Fibroblast of lung (primary cell): ENCODE results near the gene FANK1. TPM values are rescaled to one million over a fixed set of nuclear protein-coding genes. Genes with fewer than 3 reads are reported as not detected.

Experiments
- DNase-seq, 2 donors: peaks; one replicate each; pipeline versions ENCODE4 v3.0.0 to v3.0.0-alpha.2; 2010; ENCODE audit warnings: low read depth in 2 of 2
- H2AFZ ChIP-seq: 2 replicates; pipeline ENCODE4 v1.5.1; 2012; ENCODE audit warnings: low read length, control low read depth, inconsistent platforms
- H3K27ac ChIP-seq: 2 replicates; pipeline ENCODE4 v1.5.1; 2011; ENCODE audit warnings: low read length, control low read depth; ENCODE audit not compliant: insufficient read depth
- H3K27me3 ChIP-seq: 2 replicates; pipeline ENCODE4 v1.5.1; 2011; ENCODE audit warnings: mild to moderate bottlenecking, low read length; ENCODE audit not compliant: control insufficient read depth, insufficient read depth
- H3K36me3 ChIP-seq: 2 replicates; pipeline ENCODE4 v1.5.1; 2011; ENCODE audit warnings: low read length; ENCODE audit not compliant: control insufficient read depth, insufficient read depth
- H3K4me1 ChIP-seq: 2 replicates; pipeline ENCODE4 v1.5.1; 2011; ENCODE audit warnings: low read length; ENCODE audit not compliant: control insufficient read depth, insufficient read depth; ENCODE audit errors: extremely low read depth
- H3K4me2 ChIP-seq: 2 replicates; pipeline ENCODE4 v1.5.1; 2011; ENCODE audit warnings: low read length, control low read depth; ENCODE audit not compliant: insufficient read depth; ENCODE audit errors: extremely low read depth
- H3K4me3 ChIP-seq, 4 experiments: fragments of 200-600 bp in 1 of 4; sonication (generic) in 1 of 4; replicated peaks in 1 of 4; 2 replicates each; pipeline ENCODE4 v1.5.1; 2011 to 2016; ENCODE audit warnings: low read length in 4 of 4, low read depth in 3 of 4, mild to moderate bottlenecking in 3 of 4, control low read depth in 2 of 4, inconsistent platforms in 1 of 4, mixed read lengths in 1 of 4; ENCODE audit not compliant: insufficient read depth in 1 of 4; ENCODE audit errors: control extremely low read depth in 1 of 4
- H3K79me2 ChIP-seq: 2 replicates; pipeline ENCODE4 v1.5.1; 2012; ENCODE audit warnings: mild to moderate bottlenecking, low read length, inconsistent platforms; ENCODE audit not compliant: control insufficient read depth, insufficient read depth
- H3K9ac ChIP-seq: 2 replicates; pipeline ENCODE4 v1.5.1; 2011; ENCODE audit warnings: mild to moderate bottlenecking, low read length, control low read depth; ENCODE audit not compliant: insufficient read depth
- H3K9me3 ChIP-seq: 2 replicates; pipeline ENCODE4 v1.5.1; 2012; ENCODE audit warnings: low read depth, low read length; ENCODE audit not compliant: control insufficient read depth, insufficient read depth
- H4K20me1 ChIP-seq: 2 replicates; pipeline ENCODE4 v1.5.1; 2011; ENCODE audit warnings: low read length; ENCODE audit not compliant: control insufficient read depth, insufficient read depth; ENCODE audit errors: extremely low read depth
- CTCF ChIP-seq, 2 donors: IDR thresholded peaks in 1 of 2; conservative IDR thresholded peaks in 1 of 2; 1 replicate in 1 of 2; 2 replicates in 1 of 2; pipeline ENCODE4 v1.5.1; 2011 to 2012; ENCODE audit warnings: low read length in 2 of 2, control low read depth in 1 of 2, inconsistent platforms in 1 of 2, low read depth in 1 of 2, mild to moderate bottlenecking in 1 of 2
- EZH2 ChIP-seq: IDR thresholded peaks from 2 replicates; pipeline ENCODE4 v1.5.1; 2012; ENCODE audit warnings: low read length, control low read depth, mild to moderate bottlenecking; ENCODE audit errors: missing control alignments
- polyA plus RNA-seq, 2 donors: library from polyadenylated mRNA; depleted of rRNA in 1 of 2; stranded (reverse) in 1 of 2; unstranded in 1 of 2; fragments of >200 nt; gene quantifications; 2 replicates each; pipeline ENCODE4 v1.2.1, GENCODE V29; 2011 to 2012; ENCODE audit warnings: missing spikeins in 1 of 2
- total RNA-seq: library from RNA; depleted of rRNA; stranded (reverse); fragments of >200 nt; gene quantifications from 2 replicates; pipeline ENCODE4 v1.2.1, GENCODE V29; 2014

FANK1 gene
- total and polyA plus RNA-seq, 2 donors (not counting 1 experiment from before 2014, with no cell fraction given) = 0.83 to 4.4 TPM

- no peak overlapping the region for H3K4me3 ChIP-seq
- H3K9ac ChIP-seq = no peak overlapping the region
- no peaks in the 10 kb centered on the region for H4K20me1 ChIP-seq
- TF ChIP-seq CTCF (conservative IDR thresholded peaks at IDR 0.05 in 1 of 2, IDR thresholded peaks at IDR 0.05 in 1 of 2; ENCODE audit: low read depth in 1 of 2, low read length in 2 of 2) = no peak
- no peak for TF ChIP-seq EZH2
- H3K79me2 ChIP-seq = no peaks in the 10 kb centered on the region
- no peak for DNase-seq
- H3K9me3 ChIP-seq = no peaks in the 10 kb centered on the region
- peaks cover 3% of the 10 kb centered on the region for H3K4me1 ChIP-seq
- no peak overlapping the region for H3K4me2 ChIP-seq
- H3K36me3 ChIP-seq = no peaks in the 10 kb centered on the region
- no peak overlapping the region for H2AFZ ChIP-seq
- H3K27me3 ChIP-seq = no peaks in the 10 kb centered on the region
- H3K27ac ChIP-seq = no peak overlapping the region
Measured at GRCh38 chr10:126042354-126042753, 146.0 kb downstream of the FANK1 start.

- no peaks in the 10 kb centered on the region for H3K9me3 ChIP-seq
- no peak overlapping the region for H2AFZ ChIP-seq
- no peaks in the 10 kb centered on the region for H4K20me1 ChIP-seq
- no peaks in the 10 kb centered on the region for H3K36me3 ChIP-seq
- no peak overlapping the region for H3K27ac ChIP-seq
- no peaks in the 10 kb centered on the region for H3K27me3 ChIP-seq
- no peak overlapping the region for H3K4me2 ChIP-seq
- no peaks in the 10 kb centered on the region for H3K79me2 ChIP-seq
- DNase-seq = no peak
- TF ChIP-seq CTCF (conservative IDR thresholded peaks at IDR 0.05 in 1 of 2, IDR thresholded peaks at IDR 0.05 in 1 of 2; ENCODE audit: low read depth in 1 of 2, low read length in 2 of 2) (no peak), EZH2 (no peak)
- H3K4me3 ChIP-seq = no peak overlapping the region
- peaks cover 3% of the 10 kb centered on the region for H3K4me1 ChIP-seq
- no peak overlapping the region for H3K9ac ChIP-seq
Measured at GRCh38 chr10:126042906-126043305, 146.5 kb downstream of the FANK1 start.

- Histone ChIP-seq H3K27ac (no peak overlapping the region), H3K9me3 (no peaks in the 10 kb centered on the region), H3K4me2 (no peak overlapping the region), H3K9ac (no peak overlapping the region), H3K4me1 (peaks cover 3% of the 10 kb centered on the region), H3K79me2 (no peaks in the 10 kb centered on the region), H3K27me3 (no peaks in the 10 kb centered on the region), H3K4me3 (no peak overlapping the region), H3K36me3 (no peaks in the 10 kb centered on the region), H4K20me1 (no peaks in the 10 kb centered on the region), H2AFZ (no peak overlapping the region)
- DNase-seq = no peak
- TF ChIP-seq EZH2 (no peak), CTCF (conservative IDR thresholded peaks at IDR 0.05 in 1 of 2, IDR thresholded peaks at IDR 0.05 in 1 of 2; ENCODE audit: low read depth in 1 of 2, low read length in 2 of 2) (no peak)
Measured at GRCh38 chr10:126043389-126043788, 147.0 kb downstream of the FANK1 start.
